Right renal cortex interstitium (tissue), 3 donors: ENCODE measurements around the gene GRID1. TPM values are rescaled to one million over a fixed set of nuclear protein-coding genes. Genes with fewer than 3 reads are reported as not detected.
"Not testable (repeated sequence)": the region's sequence is repeated elsewhere in the genome, so short reads cannot be mapped to it uniquely, and the experiment has no call there.

Source experiments
- DNase-seq, 3 donors: peaks; one replicate each; pipeline ENCODE4 v3.0.0-alpha.2; 2013; ENCODE audit warnings: low read depth in 3 of 3, low spot score in 2 of 3
- polyA plus RNA-seq, 3 donors: library from polyadenylated mRNA; unstranded; fragments of 120-200 nt; gene quantifications; one replicate each; pipeline ENCODE4 v1.2.1, GENCODE V29; 2013; ENCODE audit not compliant: insufficient read length in 3 of 3

Gene GRID1
- polyA plus RNA-seq, 3 donors: 1.6 to 1.8 (median 1.7) TPM

DNA sequence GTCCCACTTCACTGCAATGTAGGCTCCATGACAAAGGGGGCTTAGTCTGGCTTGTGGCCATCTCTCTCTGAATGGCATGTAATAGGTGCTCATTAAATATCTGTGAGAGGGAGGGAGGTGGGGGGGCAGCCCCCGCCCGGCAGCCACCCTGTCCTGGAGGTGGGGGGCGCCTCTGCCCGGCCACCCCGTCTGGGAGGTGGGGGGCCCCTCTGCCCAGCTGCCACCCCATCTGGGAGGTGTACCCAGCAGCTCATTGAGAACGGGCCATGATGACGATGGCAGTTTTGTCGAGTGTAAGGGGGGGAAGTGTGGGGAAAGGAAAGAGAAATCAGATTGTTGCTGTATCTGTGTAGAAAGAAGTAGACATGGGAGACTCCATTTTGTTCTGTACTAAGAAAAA lies 334.5 kb downstream of the GRID1 start:
- not testable (repeated sequence) for DNase-seq

DNA sequence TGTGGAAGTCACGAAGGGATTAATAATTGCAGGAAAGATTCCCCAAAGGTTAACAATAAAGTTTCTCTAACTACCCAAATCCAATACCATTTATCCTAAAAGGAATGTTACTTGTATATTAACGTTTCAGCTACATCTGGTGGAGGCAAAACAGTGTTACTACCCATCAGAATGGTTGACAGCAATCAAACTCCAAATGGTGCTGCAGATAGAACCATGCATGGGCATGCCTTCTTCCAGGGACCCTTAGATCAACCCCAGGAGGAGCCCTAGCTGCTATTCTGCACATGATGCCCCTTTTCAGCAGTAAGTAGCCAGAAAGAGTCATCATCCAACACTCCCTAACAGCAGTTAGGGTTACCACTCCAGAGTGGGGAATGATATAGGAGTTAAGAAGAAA lies 336.3 kb downstream of the GRID1 start:
- no peak for DNase-seq

DNA sequence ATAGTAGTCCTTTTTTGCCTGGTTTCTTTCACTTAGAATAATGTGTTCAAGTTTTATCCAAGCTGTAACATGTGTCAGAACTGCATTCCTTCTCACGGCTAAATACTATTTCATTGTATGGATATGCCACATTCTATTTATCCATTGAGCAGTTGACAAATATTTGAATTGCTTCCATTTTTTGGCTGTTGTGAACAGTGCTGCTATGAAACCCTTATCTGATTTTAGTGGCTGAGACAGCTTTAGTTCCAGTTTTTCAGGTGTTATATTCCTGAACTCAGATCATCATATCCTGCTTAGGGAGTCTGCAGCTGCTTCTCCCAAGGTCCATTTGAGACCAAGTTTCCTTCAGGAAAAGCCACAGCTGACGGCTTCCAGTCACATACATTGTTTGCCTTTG lies 339.2 kb downstream of the GRID1 start:
- no peak for DNase-seq

- DNase-seq: no peak
Measured at GRCh38 chr10:86025509-86025908, 341.1 kb downstream of the GRID1 start.

GRCh38 chr10:86024281-86025041 lies 342.1 kb downstream of the GRID1 start:
- DNase-seq: no peak

- DNase-seq: no peak
Measured at GRCh38 chr10:86023931-86024280, 342.7 kb downstream of the GRID1 start.

DNA sequence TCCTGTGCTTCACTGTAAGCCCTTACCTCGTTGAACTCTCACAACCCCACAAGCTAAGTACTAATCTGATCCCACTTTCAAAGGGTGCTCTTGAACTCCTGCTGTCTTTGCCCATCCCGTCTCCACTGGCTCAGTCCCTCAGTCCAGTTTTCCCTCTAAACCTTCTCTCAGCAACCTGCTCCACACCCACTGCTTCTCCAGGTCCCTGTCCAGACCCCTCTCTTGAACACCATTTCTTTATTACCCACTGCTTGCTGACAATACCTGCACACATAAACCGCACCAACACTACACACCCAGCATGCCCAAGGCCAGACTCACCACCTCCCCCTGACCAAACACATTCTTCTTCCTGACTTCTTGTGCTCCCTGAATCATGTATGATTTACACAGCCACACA lies 343.3 kb downstream of the GRID1 start:
- no peak for DNase-seq

GRCh38 chr10:86022906-86023305 lies 343.7 kb downstream of the GRID1 start:
- DNase-seq: no peak

- no peak for DNase-seq
Measured at GRCh38 chr10:86020134-86020533, 346.5 kb downstream of the GRID1 start.

- no peak for DNase-seq
Measured at GRCh38 chr10:86019141-86019540, 347.5 kb downstream of the GRID1 start.

DNA sequence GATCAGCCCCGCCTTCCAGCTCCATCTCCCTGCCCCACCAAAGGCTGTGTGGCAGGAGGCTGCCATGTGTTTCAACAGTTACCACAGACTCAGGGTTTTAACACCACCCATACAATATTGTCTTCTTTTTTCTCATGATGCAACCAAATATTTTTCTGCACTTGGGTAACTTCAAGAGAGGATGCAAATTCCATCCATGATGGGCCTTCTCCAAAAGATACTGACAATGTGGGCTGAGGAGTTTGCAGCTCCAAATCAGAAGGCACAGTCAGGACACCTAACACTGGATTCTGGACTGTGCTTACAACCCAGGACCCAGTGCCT lies 347.9 kb downstream of the GRID1 start:
- no peak for DNase-seq

DNA sequence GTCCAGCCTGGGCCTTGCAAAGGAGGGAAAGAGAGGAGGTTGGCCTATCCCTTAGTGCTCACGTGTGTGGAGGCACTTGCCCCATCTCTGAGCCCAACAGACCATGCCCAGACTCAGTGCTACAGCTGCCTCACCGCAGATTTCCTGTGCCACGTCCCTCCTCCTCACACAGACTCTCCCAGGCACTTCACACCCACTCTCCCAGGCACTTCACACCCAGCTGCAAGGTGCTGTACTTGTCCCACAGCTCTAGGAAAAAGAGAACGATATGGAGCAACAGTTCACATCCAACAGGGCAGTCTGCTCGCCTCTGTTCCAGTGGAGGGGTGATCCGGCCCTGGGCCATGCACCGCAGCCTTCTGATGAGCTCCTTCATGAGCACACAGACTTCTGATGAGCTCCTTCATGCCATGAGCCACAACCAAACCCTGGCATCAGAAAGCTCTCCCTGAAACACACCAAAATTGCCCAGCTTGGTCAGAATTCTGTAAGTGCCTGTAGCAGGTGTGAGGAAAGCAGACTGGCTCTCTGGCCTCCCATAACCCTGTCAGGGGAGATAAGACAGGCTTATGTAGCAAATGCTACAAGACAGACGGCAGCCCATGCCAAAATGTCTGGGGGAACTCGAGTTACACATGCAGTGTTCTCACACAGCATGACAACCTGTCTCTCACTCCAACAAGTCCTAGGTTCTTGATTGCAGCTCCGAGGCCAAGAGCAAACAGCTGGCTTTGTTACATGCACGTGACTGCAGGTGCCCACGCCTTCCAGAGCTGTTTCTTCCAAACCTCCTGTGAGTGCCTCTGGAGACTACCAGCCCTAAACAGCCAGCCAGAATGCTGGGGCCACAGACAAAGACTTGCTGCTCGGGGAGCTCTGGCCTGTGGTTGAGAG lies 348.5 kb downstream of the GRID1 start:
- DNase-seq: no peak

GRCh38 chr10:86013568-86013967 lies 353.0 kb downstream of the GRID1 start:
- no peak for DNase-seq

DNA sequence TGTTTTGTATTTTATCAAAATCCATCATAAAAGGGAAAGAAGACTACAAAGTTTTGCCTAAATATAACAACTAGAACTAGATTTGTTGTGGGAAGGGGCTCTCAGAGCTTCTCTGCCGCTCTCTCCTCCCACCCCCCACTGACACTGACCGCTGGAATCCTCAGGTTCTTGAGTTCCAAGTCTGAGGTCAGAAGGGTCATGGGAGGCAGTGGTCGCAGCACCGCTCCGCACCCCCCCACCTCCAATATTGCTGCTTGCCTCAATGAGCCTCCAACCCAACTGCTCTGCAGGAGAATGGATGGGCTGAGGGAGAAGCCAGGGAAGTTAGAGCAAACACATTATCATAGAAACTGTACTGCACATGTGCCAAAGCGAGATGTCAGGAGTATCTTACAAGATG lies 359.4 kb downstream of the GRID1 start:
- DNase-seq: no peak

GRCh38 chr10:86004337-86004736 lies 362.3 kb downstream of the GRID1 start:
- DNase-seq: no peak

- DNase-seq: no peak
Measured at GRCh38 chr10:86003201-86003621, 363.4 kb downstream of the GRID1 start.

DNA sequence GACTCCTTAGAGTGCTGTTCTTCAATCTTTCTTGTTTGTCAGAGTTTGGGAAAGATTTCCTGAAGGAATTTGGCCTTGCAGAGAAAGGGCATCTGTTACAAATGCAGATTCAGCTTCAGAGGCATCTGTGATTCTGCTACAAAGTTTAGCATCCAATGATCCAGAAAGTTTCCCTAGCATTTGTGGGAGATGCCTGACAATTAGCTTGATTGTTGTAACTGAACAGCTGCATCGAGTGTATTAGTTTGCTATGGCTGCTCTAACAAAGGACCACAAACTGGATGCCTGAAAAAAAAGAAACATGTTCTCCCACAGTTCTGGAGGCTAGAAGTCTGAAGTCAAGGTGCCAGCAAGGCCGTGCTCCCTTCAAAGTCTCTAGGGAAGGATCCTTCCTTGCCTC lies 365.1 kb downstream of the GRID1 start:
- DNase-seq: no peak

GRCh38 chr10:85997544-85997943 lies 369.1 kb downstream of the GRID1 start:
- no peak for DNase-seq

GRCh38 chr10:85995791-85996190 lies 370.8 kb downstream of the GRID1 start:
- no peak for DNase-seq

DNA sequence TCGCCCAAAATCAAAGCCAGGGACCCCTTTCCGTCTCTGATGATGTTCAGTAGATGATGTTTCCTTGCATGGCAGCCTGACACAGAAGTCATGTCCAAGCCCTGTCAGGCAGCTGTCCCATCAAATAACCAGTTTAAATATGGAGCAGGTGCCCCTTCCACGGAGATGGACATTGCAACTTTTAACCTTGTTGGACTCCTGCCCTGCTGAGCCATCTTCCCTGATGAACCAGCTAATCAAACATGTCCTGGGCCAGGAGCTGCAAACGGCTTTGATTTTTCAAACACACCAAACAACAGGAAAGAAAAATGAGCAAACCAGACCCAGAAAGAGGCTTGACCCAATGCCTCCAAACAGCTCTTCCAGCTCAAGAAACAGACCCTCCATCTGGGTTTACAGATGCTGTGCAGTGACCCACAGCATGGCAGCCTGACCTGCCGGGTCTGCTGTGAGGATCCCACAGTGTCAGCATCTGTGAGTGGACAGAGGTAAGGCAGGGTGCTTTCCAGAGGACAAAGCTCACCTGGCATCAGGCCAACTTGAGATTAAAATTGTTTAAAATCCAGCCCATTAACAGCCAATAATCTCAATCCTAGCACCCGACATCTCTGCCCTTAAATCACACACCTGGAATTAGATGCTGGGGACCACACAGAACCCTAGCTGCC lies 372.6 kb downstream of the GRID1 start:
- no peak for DNase-seq

DNA sequence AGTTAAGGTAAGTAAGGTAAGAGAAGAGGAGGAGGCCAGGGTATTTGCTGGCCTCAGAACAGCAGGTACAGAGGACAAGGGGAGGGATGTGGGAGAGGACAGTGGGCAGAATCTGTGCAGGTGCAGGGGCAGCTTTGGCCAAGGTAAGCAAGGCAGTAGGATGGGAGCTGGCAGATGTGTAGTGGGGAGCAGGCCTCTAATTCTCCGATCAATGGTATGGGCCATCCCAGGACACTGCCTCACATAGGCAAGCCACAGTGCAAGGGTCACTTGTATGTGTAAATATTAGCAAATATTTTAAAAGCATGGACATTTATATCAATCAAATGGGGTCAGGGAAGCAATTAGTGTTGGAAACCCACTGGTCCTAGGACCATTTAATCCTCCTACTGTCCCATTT lies 373.5 kb downstream of the GRID1 start:
- DNase-seq: no peak

- no peak for DNase-seq
Measured at GRCh38 chr10:85992324-85992723, 374.3 kb downstream of the GRID1 start.
